Peyer's patch (tissue), 4 donors: ENCODE results near the gene RCC2.

Source experiments
- CTCF ChIP-seq, 6 experiments: fragments of 450-650 bp in 4 of 6; fragments of 200-600 bp in 2 of 6; sonication (generic) in 1 of 6; IDR thresholded peaks; one replicate each; pipeline ENCODE4 v1.5.1; 2017 to 2019; ENCODE audit warnings: antibody characterized with exemption in 6 of 6, mild to moderate bottlenecking in 3 of 6, moderate library complexity in 1 of 6
- POLR2A ChIP-seq, 2 donors: fragments of 450-650 bp; IDR thresholded peaks; one replicate each; pipeline ENCODE4 v1.5.1; 2017; ENCODE audit warnings: antibody characterized with exemption in 2 of 2, mild to moderate bottlenecking in 2 of 2, moderate library complexity in 2 of 2

- TF ChIP-seq POLR2A (IDR thresholded peaks at IDR 0.05) (no peak), CTCF (IDR thresholded peaks at IDR 0.05) (no peak)
Observed at GRCh38 chr1:17436380-17437174, 2.9 kb downstream of the RCC2 start.
